Measurements from ENCODE around the gene PRKCD.

PRKCD gene

DNA sequence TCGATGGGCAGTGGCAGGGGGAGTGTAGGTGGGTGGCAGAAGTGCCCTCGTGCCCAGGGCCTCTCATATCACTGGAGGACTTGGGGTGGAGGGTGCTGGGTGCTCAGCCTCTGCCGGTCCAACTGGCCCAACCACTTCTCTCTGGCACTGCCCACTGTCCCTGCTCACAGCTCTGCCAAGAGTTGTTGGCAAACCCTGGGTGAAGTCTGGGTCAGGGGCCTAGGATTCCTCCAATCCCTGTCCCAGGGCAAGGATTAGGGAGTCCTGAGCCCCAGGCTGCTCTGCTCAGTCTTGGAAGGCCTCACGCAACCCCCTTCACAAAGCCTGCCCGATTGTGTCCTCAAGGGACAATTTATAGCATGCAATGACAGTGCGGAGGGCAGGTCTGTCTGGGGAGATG lies 5.2 kb upstream of the PRKCD start:
- DNase-seq (ENCODE audit: low read depth in 2 of 2), result no peak

DNA sequence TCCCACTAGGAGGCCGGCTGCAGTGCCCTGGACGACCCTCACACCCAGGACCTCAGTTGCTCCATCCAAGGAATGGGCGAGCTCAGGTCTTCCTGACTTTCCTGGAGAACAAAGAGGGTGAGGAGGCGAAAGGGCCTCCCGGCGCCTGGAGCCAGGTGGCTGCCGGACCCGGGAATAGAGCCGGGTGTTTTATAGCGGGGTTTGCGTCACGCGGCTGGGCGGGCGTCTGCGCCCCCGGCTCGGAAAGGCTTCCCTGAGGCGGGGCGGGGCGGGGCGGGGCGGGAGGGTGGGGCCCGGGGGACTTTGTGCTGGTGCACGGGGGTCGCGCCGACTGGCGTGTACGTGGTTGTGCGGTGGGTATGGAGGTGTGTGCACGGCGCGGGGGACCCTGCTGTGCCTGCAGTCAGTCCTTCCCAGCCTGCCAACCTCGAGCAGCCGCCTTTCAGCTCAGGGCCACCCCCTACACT lies 4.6 kb upstream of the PRKCD start:
- no peak for DNase-seq (ENCODE audit: low read depth in 2 of 2)

DNA sequence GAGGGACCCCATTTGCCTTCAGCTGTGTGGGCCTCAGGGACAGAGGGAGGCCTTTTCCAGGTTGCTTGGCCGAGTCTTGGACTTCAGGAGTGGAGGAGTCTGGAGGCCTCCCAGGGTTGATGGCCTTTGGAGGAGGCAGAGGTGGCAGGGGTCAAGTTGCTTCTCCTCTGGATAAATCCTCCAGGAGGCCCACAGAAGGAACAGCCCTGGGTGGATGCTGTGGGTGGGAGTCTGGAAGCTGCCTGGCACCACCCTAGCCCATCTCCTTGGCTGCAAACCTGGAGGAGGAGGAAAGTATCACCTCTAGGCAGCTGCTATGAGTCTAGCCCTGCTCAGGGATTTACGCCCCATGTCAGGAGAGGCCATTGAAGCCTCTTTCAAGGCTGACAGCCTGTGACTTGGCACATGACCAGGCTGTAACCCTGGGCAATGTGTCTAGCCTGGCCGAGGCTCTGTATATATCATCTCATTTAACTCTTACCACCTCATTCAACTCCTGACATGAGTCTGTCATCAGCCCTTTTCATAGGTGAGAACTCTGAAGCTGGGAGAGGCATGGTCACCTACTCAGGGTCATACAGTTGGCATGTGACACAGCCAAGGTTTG lies 2.9 kb upstream of the PRKCD start:
- no peak for DNase-seq (ENCODE audit: low read depth in 2 of 2)

DNA sequence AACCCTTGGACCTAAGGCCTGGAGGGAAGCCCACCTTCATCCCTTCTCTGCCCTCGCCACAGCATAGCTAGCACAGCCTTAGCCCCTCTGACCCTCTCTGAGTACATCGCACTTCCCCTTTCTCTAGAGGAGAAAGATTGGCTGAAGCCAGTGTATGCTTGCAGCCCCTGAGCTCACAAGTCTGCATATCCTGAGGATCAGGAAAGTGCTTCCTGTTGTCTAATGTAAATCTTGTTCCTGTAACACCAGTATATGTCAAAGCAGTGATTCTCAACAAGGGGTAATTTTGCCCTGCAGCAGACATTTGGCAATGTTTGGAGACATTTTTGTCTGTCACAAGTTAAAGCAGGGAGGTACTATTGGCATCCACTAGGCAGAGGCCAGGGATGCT lies 2.2 kb upstream of the PRKCD start:
- DNase-seq (ENCODE audit: low read depth in 2 of 2), result no peak

DNA sequence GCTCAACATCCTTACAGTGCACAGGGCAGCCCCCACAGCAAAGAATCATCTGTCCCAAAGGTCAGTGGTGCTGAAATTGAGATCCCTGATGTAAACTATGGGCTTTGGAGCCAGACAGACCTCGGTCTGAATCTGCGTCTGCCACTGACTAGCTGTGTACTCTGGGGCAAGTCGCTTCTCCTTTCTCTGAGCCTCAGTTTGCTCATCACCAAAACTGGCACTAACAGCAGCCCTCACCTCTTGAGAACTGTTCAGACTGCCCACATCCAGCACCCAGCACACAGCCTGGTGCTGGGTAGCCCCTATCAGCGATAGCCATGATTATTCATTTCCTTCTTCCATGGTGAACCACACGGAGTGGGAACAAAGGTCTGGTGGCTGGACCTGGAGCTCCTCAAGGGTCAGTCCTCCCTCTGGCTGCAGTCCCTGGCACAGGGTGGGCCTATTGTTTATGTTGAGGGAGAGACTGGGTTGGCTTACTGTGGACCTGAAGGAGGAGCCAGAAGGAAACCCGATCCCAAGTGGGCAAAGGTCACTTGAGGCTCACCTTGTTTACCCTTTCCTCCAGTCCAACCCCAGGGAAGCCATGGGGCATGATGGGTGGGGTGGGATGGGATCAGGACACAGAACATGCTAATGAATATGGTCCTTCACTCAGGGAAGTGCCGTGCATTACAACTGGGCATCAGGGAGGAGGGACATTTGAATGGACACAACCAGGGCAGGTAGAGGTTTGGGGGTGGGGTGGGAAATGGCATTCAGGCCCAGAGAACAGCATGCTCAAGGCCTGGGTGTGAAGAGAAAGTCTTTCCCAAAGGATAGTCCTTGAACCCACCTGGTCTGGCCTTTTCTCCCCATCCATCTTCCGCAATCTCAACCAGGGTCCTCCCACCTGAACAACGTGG lies 1.6 kb upstream of the PRKCD start:
- DNase-seq (ENCODE audit: low read depth in 2 of 2), result no peak

DNA sequence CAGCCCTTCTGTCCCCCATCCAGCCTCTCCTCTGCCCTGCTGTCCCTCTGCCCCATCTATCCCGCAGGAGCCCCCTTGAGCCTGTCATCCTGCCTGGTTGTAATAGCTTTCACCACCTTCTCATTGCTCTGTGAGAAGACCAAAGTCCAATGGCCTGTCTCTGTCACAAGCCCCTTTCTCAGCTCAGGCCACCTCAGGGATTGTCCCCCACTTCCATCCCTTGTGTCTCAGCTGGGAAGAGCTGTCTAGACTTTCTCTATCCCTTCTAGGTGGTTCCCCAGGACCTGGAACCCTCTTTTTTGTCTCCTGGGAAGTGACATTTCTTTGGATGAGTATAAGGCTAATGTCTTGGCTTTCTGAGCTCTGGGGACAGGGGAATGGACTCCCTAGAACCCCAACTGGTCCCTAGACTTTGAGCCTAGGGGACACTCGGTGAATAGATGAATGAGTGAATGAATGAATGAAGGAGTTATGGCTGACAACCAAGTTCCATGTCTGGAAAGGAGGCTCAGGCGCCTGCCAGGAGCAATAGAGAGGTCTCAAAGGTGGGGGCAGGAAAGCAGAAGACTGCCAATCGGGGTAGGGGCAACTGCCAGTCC lies 849 bp upstream of the PRKCD start:
- no peak for DNase-seq (ENCODE audit: low read depth in 2 of 2)

DNA sequence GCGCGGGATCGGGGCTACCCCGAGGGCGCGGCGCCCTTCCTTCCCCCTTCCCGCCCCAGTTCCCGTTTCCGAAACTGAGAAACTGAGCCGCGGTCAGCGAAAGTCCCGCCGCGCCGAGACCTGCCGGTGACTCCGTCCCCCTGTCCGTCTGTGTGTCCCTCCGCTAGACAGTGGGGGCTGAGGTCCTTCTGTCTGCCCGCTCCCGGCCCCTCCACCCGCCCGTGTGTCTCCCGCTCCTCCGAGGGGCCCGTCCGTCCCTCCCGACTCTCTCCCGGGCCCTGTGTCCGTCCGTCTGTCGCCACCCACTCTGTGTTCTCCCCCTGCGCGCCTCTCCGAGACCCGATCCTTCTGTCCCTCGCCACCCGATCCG lies 426 bp downstream of the PRKCD start:
- no peak for DNase-seq (ENCODE audit: low read depth in 2 of 2)

DNA sequence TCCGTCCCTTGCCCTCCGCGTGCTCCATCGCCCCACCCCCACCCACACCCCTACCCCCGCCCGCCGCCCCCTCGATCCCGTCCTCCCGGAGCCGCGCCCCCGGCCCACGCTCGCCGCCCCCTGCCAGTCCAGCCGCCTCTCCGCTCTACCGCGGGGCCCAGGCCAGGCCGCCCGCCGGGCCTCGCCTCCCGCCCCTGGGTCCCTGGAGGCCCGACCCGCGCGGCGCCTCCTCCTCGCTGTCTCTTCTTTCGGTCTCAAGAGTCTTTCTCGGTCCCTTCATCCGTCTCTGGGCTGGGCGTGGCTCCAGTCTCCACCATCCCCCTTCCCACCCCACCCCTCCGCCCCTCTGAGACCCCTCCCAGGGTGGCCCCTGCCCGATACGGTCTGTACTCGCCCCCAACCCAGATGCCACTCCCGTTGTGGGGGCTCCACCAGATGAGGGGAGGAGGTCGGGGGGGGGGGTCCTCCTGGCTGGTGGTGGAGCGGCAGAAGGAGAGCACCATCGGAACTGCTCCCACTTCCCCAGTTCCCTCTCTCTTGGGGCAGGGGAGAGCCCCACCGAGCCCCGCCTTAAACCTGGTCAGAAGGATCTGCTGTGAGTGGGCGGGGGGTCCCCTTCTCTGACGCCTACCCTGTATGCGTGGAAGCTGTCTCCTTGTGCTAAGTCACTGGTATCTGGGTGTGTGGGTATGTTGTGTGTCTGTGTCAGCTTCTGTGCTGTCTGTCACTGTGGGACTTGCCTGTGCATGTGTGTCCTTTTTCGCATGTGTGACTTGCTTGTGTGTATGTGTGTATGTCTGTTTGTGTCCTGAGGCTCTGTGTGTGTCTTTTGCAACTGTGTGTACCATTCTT lies 1.0 kb downstream of the PRKCD start:
- peak; percentile 47 to 49 for DNase-seq (ENCODE audit: low read depth in 2 of 2)

DNA sequence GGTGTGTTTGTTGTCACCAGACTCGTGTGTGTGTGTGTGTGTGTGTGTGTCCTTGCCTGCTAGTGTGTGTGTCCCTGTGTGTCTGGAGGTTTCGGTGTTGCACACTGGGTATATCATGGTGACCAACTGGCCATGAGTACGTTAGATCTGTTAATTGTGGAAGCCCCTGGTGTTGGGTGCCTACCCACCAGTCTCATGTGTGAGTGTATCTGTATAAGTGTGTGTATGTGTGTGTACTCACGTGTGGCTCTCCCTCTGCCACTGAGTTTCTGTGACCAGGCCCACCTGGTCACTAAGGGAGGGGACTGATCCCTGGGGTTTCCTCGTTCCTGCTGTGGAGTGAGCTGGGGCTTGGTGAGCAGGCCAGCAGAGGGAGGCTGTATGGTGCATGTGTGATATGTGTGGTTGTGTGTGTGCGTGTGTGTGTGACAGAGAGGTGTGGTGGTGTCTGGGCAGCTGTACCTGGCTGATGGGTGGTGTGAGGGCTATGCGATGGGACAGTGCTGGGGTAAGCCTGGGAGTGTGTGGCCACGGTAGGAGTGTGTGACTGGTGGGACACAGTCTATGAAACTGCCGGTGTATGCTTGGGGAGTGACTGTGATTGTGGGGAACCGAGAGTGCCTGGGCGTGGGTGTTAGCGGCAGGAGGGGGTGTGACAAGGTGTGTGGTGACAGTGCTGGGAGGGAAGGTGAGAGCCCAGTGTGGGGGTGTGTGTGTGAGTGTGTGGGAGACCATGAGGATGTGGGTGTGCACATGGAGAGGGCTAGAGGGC lies 1.8 kb downstream of the PRKCD start:
- peak; percentile 68 for DNase-seq (ENCODE audit: low read depth in 2 of 2)

DNA sequence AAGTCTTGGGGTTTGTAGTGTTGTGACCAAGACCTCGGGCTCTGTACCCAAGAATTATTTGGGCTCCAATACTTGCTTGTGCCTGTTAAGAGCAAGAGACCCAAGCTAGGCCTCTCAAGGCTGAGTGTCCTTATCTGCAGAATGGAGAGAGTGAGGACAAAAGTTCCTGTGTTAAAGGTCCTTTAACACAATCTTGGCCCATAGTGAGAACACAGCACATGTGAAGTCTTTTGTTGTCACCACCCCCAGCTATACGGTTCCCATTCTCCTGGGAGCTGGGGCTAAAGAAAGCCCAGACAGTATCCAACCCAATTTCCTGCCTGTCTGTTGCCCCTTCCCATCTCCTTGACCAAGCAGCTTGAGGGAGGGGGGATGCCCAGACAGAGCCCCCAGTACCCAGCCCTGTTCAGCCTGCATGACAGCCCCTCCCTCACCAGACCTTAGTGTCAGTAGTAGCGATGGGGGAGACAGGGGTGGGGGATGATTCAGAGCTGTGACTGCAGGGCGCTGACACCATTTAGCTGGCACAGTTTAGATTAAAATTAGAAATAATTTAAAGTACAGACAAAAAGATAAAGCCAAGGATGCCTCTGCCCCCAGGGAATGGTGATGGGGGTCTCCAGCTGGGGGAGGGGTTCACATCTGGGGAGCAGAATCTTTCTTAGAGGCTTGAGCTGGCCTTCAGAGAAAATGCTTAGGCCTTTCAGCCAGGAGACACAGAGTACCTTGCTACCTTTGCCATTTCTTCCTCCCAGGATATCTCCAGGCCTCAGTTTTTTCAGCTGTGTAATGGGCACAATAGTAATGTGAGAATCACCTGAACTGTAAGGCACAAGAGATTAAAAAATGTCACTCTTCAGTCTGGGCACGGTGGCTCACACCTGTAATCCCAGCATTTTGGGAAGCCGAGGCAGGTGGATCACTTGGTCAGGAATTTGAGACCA lies 2.7 kb downstream of the PRKCD start:
- peak in 1 of 2 donors; percentile 7 for DNase-seq (ENCODE audit: low read depth in 2 of 2)

DNA sequence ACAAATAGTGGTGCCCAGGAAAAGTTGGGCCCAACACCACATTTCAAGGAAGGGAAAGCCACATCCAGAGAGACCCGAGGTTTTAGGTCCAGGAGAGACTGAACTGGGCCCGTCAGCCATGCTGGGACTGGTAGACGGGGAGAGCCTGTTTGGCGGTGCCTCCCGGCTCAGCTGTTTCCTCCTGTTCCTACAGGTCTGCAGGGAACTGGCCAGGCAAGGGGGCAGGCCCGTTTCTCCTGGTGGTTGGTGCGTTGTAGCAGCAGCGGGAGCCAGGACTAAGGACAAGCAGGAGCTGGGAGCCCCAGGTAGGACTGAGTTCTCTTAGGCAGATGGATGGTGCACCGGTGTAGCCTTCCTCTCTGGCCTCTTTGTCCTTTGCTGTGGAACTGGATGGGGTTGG lies 3.9 kb downstream of the PRKCD start:
- no peak for DNase-seq (ENCODE audit: low read depth in 2 of 2)

DNA sequence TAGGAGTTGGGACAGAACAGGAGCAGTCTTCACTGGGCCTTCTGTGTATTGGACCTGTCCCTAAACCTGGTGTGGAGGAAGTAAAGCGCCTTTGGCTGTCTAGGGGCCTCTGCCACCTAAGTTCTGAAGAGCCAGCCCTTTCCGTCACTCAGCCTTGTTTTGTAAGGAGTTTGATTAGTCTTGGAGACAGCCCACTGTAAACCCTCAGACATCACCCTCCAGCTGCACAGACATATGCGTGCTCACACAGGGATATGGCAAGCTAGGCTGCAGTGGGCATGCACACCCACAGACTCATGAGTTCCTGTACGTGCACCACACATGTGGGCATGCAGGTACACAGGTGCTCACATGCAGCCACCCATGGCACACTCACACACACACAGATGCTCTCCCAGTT lies 5.2 kb downstream of the PRKCD start:
- DNase-seq (ENCODE audit: low read depth in 2 of 2), result no peak

DNA sequence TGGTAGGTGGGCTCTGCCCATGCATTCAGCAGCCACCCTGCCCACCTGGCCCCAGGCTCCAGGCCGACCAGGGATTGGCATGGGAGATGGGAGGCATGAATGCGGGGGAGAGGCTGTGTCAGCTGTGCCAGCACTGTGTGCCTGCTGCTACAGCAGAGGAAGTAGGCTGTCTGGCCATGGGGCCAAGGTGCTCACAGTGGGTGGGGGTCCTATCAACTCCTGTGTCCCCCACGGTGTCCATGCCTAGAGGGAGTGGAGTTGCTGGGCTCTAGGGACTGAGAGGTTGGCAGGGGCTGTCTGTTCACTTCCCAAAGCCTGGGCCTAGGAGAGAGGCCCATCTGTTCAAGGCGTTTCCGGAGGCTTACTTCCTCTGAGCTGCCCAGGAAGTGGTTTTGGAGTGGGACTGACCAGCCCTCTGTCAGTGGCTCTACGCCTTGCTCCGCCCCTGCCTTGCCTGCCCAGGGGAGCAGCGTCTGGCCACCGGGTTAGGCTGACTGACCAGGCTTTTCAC lies 5.8 kb downstream of the PRKCD start:
- DNase-seq (ENCODE audit: low read depth in 2 of 2), result no peak

DNA sequence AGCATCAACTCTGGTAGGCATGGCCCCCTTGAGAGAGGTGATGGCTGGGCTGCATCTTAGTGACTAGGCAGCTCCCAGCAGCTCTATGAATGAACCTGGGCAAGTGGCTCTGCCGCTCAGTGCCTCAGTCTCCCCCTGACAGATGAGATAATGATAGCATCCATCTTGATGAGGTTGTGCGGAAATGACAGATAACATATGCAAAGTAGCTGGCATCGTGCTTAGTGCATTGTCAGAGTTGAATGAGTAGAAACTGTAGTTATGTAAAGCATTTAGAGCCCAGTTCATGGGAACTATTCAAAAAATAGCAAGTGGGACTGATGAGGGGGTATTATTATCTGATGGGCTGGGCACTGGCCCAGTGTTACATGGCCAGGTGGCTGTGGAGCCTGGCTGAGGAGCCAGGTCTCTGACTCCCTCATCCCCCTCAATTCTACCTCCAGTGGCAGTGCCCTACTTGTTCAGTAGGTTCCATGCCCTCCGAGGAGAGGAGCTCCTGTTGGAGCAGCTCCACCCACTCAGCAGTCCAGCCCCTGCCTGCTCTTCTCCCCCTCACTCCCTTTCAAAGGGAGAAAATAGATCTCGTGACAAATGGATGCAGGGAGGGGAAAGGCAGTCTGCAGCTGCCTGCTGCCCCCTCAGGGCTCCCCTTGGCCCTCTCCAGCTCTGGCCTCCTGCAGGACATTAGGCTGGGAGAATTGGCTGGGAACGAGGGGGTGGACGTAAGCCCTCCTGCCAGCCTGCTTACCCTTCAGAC lies 6.6 kb downstream of the PRKCD start:
- no peak for DNase-seq (ENCODE audit: low read depth in 2 of 2)

DNA sequence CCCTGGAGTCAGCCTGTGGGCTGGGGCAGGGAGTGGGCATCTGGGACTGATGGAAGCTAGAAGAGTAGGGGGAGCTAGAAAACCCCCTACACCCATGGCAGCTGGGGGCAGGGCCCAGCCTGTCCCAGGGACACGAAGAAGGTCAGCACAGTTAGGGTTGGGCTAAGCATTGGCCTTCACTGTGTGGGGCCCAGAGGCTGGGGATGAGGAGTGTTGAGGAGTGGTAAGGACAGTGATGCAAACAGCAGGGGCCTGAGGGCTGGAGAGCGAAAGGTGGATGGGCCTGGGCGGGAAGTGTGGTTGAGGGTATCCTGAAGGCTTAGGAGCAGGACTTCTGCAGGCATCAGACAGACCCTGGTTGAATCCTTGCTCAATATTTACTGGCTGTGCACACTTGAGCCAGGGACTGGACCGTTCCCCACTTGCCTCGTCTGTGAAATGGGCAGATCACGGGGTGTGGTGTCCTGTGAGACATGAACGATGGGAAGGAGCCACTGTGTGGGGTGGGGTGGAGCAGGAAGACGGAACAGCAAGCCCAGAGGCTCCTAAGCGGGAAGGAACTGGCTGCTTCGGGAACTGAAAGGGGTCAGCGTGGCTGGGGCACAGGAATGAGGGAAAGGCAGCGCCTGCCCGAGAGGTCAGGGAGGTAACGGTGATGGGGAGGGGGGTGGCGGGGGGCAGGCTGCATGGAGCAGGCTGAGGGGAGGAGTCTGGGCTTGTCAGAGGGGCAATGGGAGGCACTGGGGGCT lies 7.3 kb downstream of the PRKCD start:
- no peak for DNase-seq (ENCODE audit: low read depth in 2 of 2)

DNA sequence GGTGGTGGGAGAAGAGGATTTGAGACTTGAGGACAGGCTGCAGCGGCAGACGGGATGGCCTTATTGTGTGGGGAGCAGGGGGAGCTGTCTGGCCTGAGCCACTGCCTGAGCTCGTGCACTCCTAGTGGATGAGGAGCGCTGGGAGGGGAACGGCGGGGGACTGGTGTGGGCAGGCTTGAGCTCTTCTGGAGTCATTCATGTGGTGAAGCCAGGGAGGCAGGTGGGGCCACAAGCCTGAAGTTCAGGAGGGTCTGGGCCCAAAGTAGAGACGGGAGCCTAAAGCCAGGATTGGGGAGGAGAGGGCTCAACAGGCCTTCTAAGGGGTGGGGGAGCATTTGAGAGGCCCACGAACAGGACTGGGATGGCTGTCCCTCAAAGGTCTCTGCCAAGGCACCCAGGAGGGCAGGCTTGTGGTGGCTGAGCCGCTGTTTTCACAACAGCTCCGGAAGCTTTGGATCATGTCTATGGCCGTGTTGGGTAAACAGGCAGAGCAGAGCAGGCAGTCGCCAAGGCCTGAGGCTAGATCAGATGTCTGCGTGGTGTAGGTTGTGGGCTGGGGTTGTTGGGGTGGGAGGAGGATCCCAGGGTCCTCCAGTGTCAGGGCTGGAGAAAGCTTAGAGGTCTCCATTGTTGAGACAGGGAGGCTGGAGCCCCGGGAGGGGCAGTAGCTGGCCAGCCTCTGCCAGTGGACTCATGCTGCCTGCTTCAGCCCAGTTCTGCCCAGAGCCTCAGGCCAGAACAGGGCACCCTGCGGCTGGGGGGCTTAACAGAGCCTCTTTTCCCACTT lies 8.2 kb downstream of the PRKCD start:
- no peak for DNase-seq (ENCODE audit: low read depth in 2 of 2)

DNA sequence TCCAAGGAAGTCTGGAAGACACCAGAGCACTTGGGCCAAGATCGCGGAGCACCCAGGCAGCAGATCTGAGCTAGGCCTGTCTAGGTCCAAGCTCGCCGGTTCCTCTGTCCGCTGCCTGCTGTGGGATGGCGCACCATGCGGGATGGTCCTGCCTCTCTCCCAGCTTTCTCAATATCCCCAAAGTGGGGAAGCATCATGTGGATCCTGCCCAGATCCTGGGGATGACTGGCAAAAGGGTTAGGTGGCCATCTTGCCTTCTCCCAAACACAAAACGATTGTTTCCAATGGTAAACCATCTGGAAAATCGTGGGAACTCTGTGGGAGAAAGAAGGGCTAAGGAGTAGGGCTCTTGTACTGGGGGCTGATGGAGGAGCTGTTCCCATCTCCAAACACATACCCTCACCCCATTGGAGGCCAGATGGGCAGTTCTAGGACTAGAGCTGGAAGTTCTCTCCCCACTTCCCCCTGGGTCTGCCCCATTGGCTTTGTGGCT lies 8.9 kb downstream of the PRKCD start:
- no peak for DNase-seq (ENCODE audit: low read depth in 2 of 2)

Measured in stimulated activated CD8-positive, alpha-beta memory T cell treated with anti-CD3 and anti-CD28 coated beads, Interleukin-7, amount 100 ng/mL, for 4 hours (primary cell).